RPMI7951 (cell line): ENCODE data around the gene SMAD3. TPM values are rescaled to one million over a fixed set of nuclear protein-coding genes. Genes with fewer than 3 reads are reported as not detected.
A peak's percentile ranks its signal among the peaks of the same experiment; 100 is the strongest.

Experiments used
- DNase-seq: peaks from one replicate; pipeline ENCODE4 v3.0.0-alpha.2; 2012; ENCODE audit warnings: low read depth
- total RNA-seq: library from RNA; depleted of rRNA; stranded (reverse); fragments of >200 nt; shearing (Covaris generic); gene quantifications from 2 replicates; pipeline ENCODE4 v1.2.3, GENCODE V29; 2014

The SMAD3 gene
- total RNA-seq, 1 experiment from 2014 or later = 19.7 TPM

- peak; percentile 98 for DNase-seq
Measured at GRCh38 chr15:67125589-67126502, 60.4 kb downstream of the SMAD3 start.

- peak; percentile 69 for DNase-seq
Measured at GRCh38 chr15:67126551-67127330, 61.3 kb downstream of the SMAD3 start.

- DNase-seq = no peak
Measured at GRCh38 chr15:67127331-67127664, 61.9 kb downstream of the SMAD3 start.

- DNase-seq = peak; percentile 99
Measured at GRCh38 chr15:67127965-67128364, 62.6 kb downstream of the SMAD3 start.

GRCh38 chr15:67130166-67130565, 64.8 kb downstream of the SMAD3 start:
- DNase-seq = no peak

- DNase-seq = no peak
Measured at GRCh38 chr15:67130673-67131601, 65.5 kb downstream of the SMAD3 start.

GRCh38 chr15:67132276-67132675, 66.9 kb downstream of the SMAD3 start:
- no peak for DNase-seq

GRCh38 chr15:67133026-67133425, 67.6 kb downstream of the SMAD3 start:
- DNase-seq = no peak

GRCh38 chr15:67133738-67134066, 68.3 kb downstream of the SMAD3 start:
- DNase-seq = no peak

GRCh38 chr15:67134067-67134838, 68.9 kb downstream of the SMAD3 start:
- DNase-seq = no peak

- no peak for DNase-seq
Measured at GRCh38 chr15:67134871-67135492, 69.6 kb downstream of the SMAD3 start.

GRCh38 chr15:67135494-67135893, 70.1 kb downstream of the SMAD3 start:
- no peak for DNase-seq

GRCh38 chr15:67136802-67137201, 71.4 kb downstream of the SMAD3 start:
- DNase-seq = no peak

- DNase-seq = no peak
Measured at GRCh38 chr15:67137319-67137718, 71.9 kb downstream of the SMAD3 start.

GRCh38 chr15:67137951-67138848, 72.8 kb downstream of the SMAD3 start:
- DNase-seq = no peak

GRCh38 chr15:67138891-67139855, 73.8 kb downstream of the SMAD3 start:
- no peak for DNase-seq

- no peak for DNase-seq
Measured at GRCh38 chr15:67140078-67140833, 74.9 kb downstream of the SMAD3 start.
